WTC11 (cell line): ENCODE data around the gene CASD1. TPM values are rescaled to one million over a fixed set of nuclear protein-coding genes. Genes with fewer than 3 reads are reported as not detected.

Experiments used
- total RNA-seq: library from RNA; stranded (reverse); gene quantifications from 3 replicates; pipeline ENCODE4 v1.2.3, GENCODE V29; 2021

CASD1 gene
- total RNA-seq, 1 experiment from 2014 or later, result 19.5 TPM

Other genes with a start within 250 kb of the CASD1 start
- 81.2 to 96.6 TPM (median 88.1 TPM) in 3 replicates for gene COL1A2, start 114.9 kb upstream of the CASD1 start, total RNA-seq
- 19.0 to 25.3 TPM (median 24.2 TPM) in 3 replicates for gene SGCE, start 146.3 kb downstream of the CASD1 start, total RNA-seq